DMS 273 (cell line): ENCODE measurements around the gene CCDC85C.

Source experiments
- DNase-seq: peaks from one replicate; lab custom pipeline; 2025; ENCODE audit not compliant: unreplicated experiment; lab: John Stamatoyannopoulos, UW

The CCDC85C gene

GRCh38 chr14:99541677-99542470, 62.1 kb downstream of the CCDC85C start:
- no peak for DNase-seq

- no peak for DNase-seq
Measured at GRCh38 chr14:99541211-99541610, 62.8 kb downstream of the CCDC85C start.

DNA sequence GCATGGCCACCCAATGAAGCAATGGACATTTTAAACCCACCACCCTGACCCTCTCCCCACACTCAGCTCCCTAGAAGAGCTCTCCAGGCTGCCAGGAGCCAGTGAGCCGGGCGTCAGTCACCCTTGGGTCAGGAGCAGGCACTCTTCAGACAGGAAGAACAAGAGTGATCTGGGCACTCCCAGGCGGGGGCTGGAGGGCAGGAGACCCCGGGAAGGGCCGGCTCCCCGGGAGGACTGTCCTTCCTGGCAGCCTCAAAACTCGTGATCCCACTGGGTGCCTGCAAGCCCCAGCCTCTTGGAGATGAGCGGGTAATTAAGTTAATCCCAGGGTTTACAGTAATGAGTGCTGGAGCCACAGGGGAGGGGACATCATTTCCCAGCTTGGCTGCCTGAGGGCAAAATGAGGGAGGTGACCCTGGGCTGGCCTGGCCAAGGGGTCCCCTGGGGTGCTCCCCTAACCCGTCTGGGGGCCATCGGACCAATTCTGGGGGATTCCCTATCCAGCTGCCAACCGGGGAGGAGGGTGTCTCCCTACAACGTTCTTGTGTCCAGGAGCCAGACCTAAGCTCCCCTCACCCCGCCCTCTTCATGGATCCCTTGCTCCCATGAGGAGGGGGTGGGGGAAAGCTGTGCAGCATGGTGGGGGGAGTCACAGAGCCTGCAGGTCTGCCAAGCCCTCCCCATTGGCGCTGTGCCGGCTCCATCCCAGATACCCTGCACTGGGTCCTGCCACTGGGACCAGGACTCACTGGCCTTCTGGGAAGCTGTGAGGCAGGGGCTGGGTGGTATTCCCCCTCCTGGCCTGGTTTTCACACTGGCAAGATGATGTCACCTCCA, 63.6 kb downstream of the CCDC85C start:
- DNase-seq, result no peak

GRCh38 chr14:99539491-99539890, 64.5 kb downstream of the CCDC85C start:
- no peak for DNase-seq

DNA sequence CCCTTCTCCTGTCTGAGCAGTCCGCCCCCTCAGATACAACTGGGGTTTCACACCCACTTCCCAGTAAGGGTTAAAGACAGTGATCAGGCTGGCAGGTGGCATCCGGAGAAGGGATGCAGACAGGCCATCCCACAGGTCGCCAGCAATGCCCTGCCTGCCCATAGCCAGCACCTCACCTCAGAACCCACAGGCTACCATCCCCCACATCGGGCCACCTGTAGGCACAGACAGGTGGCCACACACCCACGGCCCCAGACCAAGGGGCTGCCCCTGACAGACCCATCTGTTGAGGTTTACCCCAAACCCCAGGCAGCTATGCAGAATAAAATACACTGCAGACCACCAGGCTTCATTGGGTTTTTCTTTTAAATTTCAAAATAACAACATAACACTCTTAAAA, 65.3 kb downstream of the CCDC85C start:
- DNase-seq, result no peak

DNA sequence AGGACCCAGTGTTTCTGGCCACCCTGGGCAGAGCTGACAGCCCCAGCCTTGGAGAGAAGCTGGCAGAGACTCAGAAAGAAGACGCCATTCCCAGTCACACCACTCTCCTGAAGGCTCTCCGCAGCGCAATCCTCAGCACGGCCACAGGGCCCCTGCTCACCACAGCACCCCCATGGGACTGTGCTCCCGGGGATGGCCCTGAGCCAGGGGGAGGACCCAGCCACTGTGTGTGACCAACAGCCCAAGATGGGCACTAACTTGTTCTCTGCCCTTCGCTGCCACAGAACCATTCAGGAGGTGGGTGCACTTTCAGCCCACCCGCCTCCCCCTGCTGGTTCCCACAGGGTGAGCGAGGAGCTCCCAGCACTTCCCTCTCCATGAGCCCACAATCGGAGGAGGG, 65.7 kb downstream of the CCDC85C start:
- no peak for DNase-seq

DNA sequence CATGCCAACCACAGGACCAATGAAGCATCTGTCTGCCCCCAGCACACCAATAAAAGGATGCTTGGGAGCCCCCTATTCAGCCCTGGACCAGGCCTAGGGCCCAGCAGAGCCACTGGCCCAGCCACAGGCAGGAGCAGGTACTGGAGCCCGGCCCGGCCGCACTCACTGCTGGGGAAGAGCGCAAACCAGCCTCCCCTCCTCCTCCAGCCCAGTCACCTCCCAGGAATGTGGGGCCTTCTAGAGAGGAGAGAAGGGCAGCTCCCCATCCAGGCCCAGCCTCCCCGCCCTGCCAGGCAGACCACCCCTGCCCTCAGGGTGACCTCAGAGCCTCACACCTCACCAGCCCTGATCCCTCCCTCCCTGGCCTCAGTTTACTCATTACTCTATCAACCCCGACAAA, 66.6 kb downstream of the CCDC85C start:
- DNase-seq, result no peak

GRCh38 chr14:99535908-99536778, 67.9 kb downstream of the CCDC85C start:
- DNase-seq, result no peak

DNA sequence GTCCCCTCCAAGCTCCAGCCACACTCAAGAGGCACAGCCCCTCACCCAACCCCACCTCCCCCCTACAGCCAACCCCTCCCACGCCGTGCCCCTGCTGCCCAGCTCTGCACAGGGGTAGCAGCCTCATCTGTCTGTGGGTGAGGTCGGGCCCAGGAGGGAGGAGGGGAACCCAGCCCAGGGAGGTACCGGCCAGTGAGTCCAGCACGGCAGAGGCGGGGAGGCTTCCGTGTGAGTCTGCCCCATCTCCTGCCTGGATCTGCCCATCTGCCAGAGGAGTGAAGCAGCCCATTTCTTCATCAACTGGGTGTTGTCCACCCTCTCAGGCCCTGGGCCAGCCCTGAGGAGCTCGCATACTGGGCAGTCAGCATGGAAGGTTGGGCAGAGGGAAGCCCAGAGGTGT, 68.6 kb downstream of the CCDC85C start:
- no peak for DNase-seq

DNA sequence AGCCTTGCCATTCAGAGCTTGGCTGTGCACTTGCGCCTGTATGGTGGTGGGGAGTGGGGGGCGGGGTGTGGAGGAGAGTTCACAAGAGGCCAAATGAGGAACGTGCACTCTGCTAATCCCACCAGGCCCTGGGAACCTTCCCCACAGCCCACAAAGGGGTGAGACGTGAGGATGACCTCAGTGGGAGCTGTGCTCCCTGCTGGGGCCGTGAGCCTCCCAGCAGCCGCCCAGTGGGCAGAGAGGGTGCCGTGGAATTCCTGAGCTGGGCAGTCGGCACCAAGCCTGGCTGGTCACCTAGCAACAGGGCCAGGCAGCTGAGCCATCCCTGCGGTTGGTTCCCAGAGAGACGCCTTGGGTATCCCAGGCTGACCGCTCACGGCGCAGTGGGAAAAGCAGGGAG, 69.1 kb downstream of the CCDC85C start:
- no peak for DNase-seq

- DNase-seq, result no peak
Measured at GRCh38 chr14:99534333-99534732, 69.7 kb downstream of the CCDC85C start.

DNA sequence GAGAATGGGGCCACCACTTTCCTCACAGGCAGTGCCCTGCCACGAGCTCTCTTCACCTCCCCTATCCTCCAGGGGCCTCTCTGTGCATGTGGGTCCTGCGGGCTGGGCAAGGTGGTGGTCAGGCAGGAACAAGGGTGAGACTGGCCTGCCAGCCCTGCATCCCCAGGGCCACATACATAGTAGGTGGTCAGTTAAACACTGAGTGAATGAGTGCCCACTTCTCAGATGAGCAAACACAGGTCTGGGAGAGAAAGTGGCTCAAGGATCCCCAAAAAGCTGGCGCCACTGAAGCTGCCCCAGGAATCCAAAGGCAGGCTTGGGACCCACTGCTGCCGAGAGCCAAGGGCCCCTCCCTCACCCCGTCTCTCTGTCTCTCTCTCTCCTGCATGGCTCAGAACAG, 71.7 kb downstream of the CCDC85C start:
- DNase-seq, result no peak

DNA sequence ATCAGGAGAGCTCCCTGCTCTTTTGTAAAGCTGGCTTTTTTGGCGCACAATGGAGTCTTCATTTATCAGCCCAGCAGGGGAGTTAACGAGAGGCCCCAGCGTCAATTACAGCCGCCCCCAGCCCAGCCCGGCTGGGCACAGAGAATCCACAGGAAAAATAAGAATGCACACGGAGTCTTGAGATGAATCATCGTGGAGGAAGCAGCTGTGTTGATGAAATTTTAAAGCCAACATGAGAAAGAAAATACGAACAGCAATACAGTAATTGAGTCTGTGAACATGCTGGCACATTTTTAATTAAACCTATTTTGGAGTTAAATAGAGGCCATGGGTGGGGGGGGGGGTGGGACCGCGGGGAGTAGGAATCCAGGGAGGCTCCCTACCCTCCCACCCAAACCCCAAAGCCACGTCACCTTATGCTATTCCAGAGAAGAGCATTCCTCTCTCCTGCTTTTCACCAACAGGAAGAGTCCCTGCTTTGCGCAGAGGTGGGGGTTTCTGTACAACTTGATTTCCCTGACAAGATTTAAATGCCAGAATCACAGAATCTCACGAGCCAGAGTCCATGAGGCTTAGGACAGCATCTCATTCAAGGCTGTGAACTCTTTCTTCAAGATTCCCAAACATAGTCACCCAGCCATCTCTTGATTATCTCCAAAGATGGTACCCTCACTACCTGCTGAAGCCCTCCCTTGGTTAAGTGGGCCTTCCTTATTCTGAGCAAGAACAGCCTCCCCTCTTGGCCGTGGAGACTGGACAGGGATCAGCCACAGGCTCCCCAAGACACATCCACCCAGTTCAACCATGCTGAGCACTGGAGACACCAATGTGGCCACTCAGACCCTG, 72.5 kb downstream of the CCDC85C start:
- DNase-seq, result peak; percentile 28

DNA sequence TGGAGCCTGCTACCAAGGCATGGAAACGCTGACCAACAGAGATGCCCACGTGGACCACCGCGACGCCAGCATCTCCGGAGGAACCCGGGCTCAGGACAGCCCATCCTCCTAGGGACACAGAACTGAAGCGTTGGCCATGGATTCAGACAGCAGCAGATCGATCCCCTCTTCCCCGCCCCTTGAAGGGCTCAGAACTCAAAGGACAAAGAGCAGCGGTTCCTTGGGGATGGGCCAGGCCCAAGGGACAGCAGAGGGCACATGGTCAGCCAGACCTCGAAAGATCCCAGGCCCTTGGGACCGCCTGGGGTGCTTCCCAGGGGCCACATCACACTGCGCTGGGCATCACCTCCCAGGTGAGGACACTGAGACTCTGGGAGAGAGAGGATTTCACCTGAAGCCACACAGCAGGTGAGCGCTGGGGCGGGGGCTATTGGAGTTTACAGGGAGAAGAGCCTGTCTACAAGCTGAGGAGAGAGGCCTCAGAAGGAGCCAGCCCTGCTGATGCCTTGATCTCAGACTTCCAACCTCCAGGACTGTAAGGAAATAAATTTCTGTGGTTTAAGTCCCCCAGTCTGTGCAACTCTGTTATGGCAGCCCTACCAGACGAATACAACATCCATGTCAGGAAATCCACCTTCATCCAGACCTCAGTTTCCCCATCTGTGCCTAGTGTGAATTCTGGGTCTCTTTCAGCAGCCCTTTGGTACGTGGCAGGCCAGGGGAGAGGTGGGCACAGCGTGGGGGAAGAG, 73.4 kb downstream of the CCDC85C start:
- no peak for DNase-seq

DNA sequence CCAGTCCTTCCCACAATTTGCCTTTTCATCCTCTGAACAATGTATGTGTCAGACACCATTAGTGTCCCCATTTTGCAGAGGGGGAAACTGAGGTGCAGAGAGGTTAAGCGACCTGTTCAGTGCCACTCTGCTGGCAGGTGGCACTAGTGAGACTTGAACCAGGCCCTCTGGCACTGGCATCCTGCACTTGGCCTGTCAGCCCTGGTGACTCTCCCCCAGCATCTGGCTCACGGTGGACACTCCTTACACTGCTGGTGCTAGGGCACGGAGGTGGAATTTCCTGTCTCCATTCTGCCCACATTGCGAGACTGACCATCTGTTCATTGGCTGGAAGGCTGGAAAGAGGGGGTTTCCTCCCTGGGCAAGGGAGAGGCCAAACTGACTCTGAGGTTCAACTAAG, 74.1 kb downstream of the CCDC85C start:
- DNase-seq, result peak; percentile 53

- DNase-seq, result no peak
Measured at GRCh38 chr14:99527427-99528076, 76.5 kb downstream of the CCDC85C start.

GRCh38 chr14:99527026-99527425, 77.0 kb downstream of the CCDC85C start:
- no peak for DNase-seq

DNA sequence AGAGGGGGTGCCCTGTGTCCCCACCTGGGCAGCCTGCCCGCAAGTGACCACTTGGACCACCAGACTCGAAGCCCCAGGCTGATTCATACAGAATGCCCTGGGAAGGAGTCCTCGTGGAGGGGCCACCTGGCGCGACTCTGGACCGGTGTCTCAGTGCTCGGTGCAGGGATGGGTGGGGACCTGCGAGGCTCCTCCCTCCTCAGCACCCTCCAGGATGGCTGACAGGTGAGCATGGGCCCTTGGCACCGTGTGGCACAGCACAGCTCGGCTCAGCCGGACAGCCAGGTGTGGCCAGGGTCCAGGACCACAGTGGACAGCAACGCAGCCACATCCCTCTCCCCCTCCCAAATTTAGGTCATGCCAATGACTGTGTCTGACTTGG, 78.3 kb downstream of the CCDC85C start:
- no peak for DNase-seq
